Hematopoietic multipotent progenitor cell (in vitro differentiated cells): ENCODE measurements around the gene ID2. TPM values are rescaled to one million over a fixed set of nuclear protein-coding genes. Genes with fewer than 3 reads are reported as not detected.
A peak's percentile ranks its signal among the peaks of the same experiment; 100 is the strongest.

Experiments used
- DNase-seq, 3 donors: peaks; one replicate each; pipeline ENCODE4 v3.0.0-alpha.2; 2011 to 2015; ENCODE audit warnings: low read depth in 2 of 3, low spot score in 2 of 3
- total RNA-seq: library from RNA; depleted of rRNA; stranded (reverse); fragments of >200 nt; gene quantifications from one replicate; pipeline ENCODE4 v1.2.3, GENCODE V29; 2012

ID2 gene
- total RNA-seq, 1 donor: 360 TPM

DNA sequence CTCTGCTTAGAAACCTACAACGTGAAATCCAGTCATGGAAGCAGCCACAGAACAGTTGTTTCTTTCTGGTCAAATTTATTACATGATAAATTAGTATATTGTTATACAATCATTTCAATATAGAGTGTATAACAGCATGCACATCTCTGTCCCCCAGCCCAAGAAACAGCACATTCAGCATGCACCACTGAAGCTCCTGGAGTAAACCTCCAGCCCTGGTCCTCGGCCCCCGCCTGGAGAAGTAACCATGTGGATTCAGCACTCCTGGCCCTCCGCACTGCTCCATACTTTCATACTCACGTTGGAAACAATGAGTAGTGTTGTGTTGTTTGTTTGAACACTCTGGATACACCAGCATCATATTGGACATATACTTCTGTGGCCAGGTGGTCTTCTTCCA lies 15.3 kb upstream of the ID2 start:
- no peak for DNase-seq

DNA sequence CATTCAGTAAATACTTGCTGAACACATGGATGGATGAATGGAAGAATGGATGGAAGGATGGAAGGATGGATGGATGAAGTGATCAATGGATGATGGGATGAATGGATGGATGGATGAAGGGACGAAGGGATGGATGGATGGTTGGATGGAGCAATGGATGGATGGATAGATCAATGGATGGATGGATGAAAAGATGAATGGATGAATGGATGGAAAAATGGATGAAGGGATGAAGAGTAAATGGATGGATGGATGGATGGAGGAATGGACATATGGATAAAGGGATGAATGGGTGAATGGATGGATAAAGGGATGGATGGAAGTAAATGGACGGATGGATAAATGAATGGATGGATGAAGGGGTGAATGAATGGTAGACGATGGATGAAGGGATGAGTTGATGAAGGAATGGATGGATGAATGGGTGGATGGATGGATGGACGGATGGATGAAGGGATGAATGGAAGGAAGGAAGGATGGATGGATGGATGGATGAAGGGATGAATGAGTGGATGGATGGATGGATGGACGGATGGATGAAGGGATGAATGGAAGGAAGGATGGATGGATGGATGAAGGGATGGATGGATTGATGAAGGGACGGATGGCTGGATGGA lies 13.9 kb upstream of the ID2 start:
- no peak for DNase-seq

DNA sequence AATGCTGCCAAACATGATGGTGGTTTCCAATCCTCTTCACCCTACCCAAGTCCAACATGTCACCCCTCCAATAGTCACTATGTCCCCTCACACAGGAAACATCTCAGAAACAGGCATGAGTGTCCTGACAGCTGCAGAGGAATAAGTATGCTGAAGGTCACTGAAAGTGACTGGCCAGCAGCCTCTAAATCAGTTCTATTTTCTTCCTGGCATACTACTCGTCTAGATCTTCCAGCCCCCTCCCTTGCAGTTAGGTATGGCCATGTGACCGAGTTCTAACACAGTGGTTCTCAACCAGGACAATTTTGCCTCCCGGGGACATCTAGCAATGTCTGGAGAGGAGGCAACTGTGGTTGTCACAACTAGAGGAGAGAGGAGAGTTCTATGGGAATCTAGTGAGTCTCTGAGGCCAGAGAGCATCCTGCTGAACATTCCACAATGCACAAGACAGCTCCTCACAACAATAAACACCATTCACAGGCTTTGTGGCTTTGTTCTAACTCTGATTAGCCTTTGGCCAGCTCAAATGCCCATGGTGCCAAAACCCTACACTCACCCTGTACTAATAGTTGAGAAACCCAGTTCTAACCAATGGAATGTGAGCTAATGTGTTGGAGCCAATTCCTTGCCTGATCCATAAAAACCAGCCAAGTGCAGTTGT lies 12.6 kb upstream of the ID2 start:
- DNase-seq: no peak

GRCh38 chr2:8670580-8670979 lies 11.3 kb upstream of the ID2 start:
- no peak for DNase-seq

DNA sequence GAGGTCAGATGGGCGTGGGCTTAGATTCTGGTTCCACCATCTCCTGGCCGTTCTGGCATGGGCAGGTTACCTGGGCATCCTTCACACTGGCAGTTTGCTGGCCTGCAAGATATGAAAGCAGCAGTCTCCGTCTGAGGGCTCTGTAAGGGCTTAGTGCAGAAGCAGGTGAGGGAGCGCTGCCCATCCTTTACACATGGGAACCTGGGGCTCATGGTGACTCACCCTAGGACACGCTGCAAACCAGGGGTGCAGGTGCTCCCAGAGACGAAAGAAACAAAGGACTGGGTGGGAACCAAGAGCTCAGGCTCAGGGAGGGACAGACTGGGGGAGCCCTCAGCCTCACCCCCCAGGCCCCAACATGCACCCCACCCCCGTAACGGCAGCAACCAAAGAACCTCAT lies 10.7 kb upstream of the ID2 start:
- no peak for DNase-seq

GRCh38 chr2:8671802-8672201 lies 10.1 kb upstream of the ID2 start:
- no peak for DNase-seq

DNA sequence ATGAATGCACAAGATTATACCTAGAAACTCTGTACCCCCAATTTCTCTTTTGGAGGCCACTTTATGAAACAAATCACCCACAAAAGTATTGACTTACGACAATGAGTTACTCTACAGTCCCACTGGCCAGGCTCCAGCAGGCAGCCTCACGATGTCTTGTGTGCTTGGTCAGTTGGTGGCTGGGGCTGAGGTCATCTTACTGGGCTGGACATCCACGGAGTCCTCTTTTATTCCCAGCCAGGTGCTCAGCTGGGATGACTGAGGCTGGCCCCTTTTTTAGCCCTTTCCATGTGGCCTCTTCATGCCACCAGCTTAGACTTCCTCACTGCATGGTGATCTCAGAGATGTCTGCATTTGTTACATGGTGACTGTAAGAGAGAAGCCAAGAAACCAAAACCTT lies 8.9 kb upstream of the ID2 start:
- no peak for DNase-seq

DNA sequence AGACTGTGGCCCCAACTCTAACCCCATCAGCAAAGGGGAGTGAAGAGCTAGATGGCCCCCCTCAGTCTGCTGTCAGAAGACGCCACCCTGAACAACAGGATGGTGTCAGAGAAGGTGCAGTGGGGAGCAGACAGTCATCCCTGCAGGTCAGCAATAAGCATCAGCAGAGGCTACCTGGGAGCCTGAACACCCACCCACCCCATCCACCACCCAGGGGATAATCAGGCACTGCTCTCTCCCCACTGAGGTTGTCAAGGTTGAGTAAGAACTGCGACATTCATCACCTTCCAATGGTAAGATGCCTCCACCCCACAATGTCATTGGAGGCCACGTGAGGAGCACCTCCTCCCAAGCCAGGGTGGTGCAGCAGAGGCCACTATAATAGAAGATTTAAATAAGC lies 8.5 kb upstream of the ID2 start:
- no peak for DNase-seq

DNA sequence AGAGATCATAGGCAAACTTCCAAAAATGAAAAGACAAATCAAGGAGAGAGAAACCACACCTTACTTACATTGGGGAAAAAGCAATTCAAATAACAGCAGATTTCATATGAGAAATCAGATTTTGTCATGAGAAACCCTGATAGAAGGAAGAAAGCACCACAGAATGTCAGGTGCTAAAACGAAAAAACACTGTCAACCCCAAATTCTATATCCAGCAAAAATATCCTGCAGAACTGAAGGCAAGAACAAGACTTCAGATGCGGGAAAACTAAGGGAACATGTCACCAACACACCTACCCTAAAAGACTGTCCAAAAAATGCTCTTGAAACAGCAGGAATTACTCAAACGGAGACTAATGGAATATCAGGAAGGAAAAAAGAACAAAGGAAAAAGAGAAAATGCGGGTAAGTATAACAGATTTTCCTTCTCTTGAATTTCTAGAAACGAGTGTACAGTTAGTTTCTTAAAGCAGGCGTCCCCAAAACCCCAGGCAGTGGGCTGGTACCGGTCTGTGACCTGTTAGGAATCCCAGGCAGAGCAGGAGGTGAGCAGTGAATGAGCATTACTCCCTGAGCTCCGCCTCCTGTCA lies 7.3 kb upstream of the ID2 start:
- DNase-seq: peak in 2 of 3 donors; percentile 16 to 43

DNA sequence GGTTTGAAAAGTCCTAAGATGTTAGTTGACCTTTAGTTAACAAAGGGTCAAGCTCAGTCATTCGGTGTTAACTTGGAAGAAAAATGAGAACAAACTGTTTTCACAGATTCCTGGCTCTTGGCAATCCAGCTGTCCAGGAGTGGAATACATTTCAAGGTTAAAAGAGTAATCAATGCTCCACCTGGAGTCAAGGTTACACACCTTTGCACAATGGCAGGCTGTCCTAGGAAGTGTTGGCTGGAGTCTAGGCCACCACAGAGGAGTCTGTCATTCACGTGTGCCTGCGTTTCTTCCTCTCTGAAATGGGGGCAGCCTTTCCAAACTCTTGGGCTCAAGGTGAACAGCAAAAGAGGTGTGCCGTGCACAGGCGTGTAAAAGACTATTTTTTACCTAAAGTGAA lies 6.3 kb upstream of the ID2 start:
- DNase-seq: no peak

DNA sequence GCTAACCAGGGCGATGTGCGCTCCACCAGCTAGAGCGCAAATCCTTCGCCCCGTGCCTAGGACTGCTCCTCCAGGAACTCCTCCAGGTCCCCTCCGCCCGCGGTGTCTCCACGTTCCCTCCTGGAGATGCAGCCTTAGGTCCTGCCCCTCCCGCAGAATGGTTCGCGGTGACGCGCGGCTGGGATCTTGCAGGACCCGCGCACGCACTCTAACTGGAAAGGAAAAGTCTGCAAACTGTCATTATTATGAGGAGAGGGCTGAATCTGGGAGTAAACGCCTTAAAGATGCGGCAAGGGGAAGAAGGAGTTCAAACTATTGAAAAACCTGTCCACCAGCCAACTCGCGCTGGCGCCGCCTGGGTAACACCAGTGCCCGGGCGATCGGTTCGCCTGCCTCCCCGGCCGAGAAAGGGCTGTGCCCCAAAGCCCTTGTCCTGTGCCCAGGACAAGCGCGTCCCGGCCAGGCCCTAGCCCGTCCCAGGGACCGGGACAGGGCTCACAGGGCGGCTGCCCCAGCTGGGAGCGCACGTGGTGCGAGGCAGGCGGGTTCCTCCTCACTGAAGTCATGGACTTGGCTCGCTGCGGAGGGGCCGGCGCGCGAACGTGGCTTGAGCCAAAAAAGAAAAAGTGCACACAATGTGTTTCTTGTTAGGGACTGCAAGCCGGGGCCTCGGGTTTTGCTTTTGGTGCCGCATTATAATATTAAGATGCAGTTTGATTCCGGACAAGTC lies 5.5 kb upstream of the ID2 start:
- peak in 2 of 3 donors; percentile 35 to 46 for DNase-seq

DNA sequence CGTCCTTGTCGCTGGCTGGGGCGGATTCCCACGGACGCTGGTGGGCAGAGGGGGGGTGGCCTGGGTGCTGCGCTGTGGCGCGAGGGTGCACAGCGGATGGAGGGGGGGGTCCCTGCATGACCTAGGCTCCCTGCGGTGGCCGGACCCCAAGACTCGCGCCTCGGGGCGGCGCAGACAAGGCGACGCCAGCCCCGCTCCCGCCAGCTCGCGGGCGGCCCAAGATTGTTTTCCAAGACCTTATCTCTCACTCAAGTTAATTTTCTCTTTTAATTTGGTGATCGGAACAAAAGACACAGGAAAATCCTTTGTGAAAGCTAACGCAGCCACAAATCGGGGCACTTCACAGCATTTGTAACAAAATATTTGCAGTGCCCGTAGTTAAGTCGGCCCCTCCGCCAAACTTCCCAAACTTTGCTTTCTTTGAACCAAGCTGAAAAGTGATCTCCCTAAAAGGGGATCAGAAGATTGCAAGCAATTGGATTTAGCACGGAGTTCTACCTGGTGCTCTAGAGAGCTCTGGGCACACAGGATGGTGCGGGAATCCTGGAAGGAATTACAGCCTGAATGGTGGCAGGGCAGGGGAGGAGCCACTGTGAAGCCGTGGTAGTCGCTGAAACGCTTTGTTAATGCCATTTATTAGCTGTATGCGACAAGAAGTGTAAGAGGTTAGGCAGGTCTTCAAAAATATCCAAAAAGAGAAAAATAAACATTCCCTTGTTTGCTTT lies 4.8 kb upstream of the ID2 start:
- no peak for DNase-seq

GRCh38 chr2:8677646-8678592 lies 3.9 kb upstream of the ID2 start:
- peak in 2 of 3 donors; percentile 65 to 70 for DNase-seq

- peak; percentile 67 to 92 (median 92) for DNase-seq
These were observed 2.9 kb upstream of the ID2 start for GRCh38 chr2:8678731-8679566.

DNA sequence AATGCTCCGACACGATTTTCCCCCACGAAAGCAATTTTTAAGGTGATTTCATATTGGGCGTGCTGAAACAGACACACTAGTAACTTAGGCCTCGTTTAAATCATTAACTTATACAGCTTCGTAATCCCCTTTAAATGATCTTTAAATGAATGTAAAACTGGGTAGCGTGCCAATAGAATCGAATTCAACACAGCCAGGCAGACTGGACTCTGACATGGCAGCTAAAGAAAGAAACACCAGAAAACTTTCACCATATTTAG lies 2.4 kb upstream of the ID2 start:
- no peak for DNase-seq

DNA sequence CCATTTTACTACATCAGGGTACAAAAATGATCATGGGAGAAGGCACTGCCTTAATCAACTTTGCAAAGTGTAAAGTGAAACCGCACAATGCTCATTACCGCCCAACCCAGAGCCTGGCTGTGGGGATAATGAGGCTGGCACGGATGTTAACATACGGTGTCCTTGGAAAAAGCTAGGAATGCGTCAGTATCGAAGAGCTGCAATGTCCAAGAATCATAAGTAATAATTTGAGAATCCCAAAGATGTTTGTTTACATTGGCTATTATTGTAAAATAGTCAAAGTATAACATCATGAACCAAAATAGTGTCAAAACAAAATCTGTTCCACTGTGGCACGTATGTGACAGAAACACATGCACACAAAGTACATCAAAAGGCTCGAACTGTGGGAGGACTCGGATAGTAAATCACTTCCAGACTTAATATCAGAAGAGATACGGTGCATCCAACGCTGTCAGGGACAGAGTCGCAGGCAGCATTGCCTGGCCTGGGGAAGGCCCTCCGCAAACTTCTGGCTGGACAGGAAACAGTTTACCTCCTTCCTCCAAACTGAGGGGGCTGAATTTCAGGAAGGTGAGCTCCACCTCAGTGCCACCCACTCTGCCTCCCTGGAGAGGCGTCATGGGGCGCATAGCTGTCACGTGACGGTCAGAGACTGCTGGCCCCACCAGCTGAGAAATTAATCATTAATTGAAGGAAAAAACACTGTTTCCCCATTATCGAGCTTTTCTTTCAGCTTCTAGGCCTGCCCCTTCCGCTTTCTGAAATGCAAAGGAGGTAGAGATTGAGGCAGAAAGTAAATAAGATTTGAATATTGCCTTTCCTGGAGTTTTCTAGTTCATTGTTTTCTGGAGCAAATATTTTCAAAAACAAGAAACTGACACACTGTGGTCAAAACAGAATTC lies 1.8 kb upstream of the ID2 start:
- no peak for DNase-seq

DNA sequence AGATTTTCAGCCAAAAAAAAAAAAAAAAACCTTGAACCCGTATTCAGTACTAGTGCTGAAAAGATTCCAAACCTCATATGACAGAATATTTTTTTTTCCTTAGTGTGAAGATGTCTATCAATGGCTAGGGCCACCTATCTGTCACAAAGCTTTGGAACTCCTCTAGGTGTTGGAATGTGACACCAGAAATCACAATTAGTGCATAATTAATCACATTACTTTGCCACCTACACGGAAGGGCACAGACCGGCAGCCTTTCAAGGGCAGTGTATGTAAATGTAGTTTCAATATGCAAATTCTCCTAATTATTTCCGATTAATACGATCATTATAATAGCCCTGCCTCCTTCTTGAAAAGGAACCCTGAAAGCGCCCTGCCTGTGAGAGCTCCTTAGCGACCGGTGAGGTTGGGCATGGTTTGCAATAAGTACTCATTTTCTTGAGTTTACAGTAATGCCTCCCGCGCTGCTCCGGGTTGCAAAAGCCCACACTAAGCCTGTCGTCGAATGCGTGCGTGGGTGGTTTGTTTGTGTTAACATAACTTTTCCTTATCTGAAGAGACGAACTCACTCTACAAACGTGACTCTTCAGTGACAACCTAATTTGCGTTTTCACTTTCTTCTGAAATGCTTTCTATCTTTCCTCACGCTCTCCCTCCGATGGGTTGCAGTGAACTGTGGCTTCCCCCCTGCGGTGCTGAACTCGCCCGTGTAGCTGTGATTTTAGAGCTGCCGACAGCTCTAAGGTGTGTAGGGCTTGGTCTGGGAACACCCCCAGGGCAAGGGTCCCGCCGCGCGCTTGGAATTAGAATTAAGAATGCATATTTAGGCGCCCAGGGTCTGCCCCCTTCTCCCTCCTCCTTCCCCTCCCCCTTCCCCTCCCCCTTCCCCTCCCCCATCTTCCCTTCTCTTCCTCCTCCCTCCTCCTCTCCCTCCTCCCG lies 765 bp upstream of the ID2 start:
- DNase-seq: peak; percentile 37 to 55 (median 41)
